B cell (primary cell): Measurements from ENCODE around the gene ARHGAP36.

Experiments used
- CTCF ChIP-seq: fragments of 200-600 bp; IDR thresholded peaks from one replicate; pipeline ENCODE4 v1.8.0; 2022; ENCODE audit warnings: antibody characterized with exemption, mild to moderate bottlenecking
- EZH2 ChIP-seq: IDR thresholded peaks from 2 replicates; pipeline ENCODE4 v1.6.1; 2012; ENCODE audit warnings: borderline replicate concordance, low read depth, mild to moderate bottlenecking, moderate library complexity, low read length; ENCODE audit not compliant: insufficient read depth, poor library complexity, severe bottlenecking

- TF ChIP-seq EZH2 (no peak), CTCF (no peak)
Measured at GRCh38 chrX:131083510-131084142, 25.5 kb downstream of the ARHGAP36 start.
